ENCODE results near the gene PRKG1.
"Not testable (repeated sequence)": the region's sequence is repeated elsewhere in the genome, so short reads cannot be mapped to it uniquely, and the experiment has no call there.

Gene PRKG1

GRCh38 chr10:51724038-51724437, 649.8 kb downstream of the PRKG1 start:
- no peaks in the 10 kb centered on the region for H3K27me3 ChIP-seq (ENCODE audit: control insufficient read depth, insufficient read depth, low read length)
- H3K36me3 ChIP-seq (ENCODE audit: control insufficient read depth, insufficient read depth, low read length): no peaks in the 10 kb centered on the region
- H3K4me1 ChIP-seq (ENCODE audit: control insufficient read depth, insufficient read depth, low read length): no peaks in the 10 kb centered on the region
- no peak overlapping the region for H3K9ac ChIP-seq (ENCODE audit: low read length)
- no peak overlapping the region for H3K27ac ChIP-seq (ENCODE audit: low read depth, low read length)
- no peak overlapping the region for H3K4me3 ChIP-seq (ENCODE audit: low read length)

GRCh38 chr10:51729822-51730555, 655.7 kb downstream of the PRKG1 start:
- Histone ChIP-seq H3K27me3 (ENCODE audit: control insufficient read depth, insufficient read depth, low read length) (no peaks in the 10 kb centered on the region), H3K9ac (ENCODE audit: low read length) (no peak overlapping the region), H3K27ac (ENCODE audit: low read depth, low read length) (no peak overlapping the region), H3K36me3 (ENCODE audit: control insufficient read depth, insufficient read depth, low read length) (no peaks in the 10 kb centered on the region), H3K4me1 (ENCODE audit: control insufficient read depth, insufficient read depth, low read length) (no peaks in the 10 kb centered on the region), H3K4me3 (ENCODE audit: low read length) (no peak overlapping the region)

GRCh38 chr10:51733057-51733456, 658.8 kb downstream of the PRKG1 start:
- no peak overlapping the region for H3K27ac ChIP-seq (ENCODE audit: low read depth, low read length)
- H3K4me3 ChIP-seq (ENCODE audit: low read length): no peak overlapping the region

GRCh38 chr10:51743146-51743545, 668.9 kb downstream of the PRKG1 start:
- no peaks in the 10 kb centered on the region for H3K4me1 ChIP-seq (ENCODE audit: control insufficient read depth, insufficient read depth, low read length)
- no peaks in the 10 kb centered on the region for H3K36me3 ChIP-seq (ENCODE audit: control insufficient read depth, insufficient read depth, low read length)
- no peak overlapping the region for H3K27ac ChIP-seq (ENCODE audit: low read depth, low read length)
- no peaks in the 10 kb centered on the region for H3K27me3 ChIP-seq (ENCODE audit: control insufficient read depth, insufficient read depth, low read length)
- no peak overlapping the region for H3K4me3 ChIP-seq (ENCODE audit: low read length)
- H3K9ac ChIP-seq (ENCODE audit: low read length): no peak overlapping the region

More at GRCh38 chr10:51733057-51733456, 658.8 kb downstream of the PRKG1 start:
- H3K27me3 ChIP-seq (ENCODE audit: control insufficient read depth, insufficient read depth, low read length): no peaks in the 10 kb centered on the region
- H3K4me1 ChIP-seq (ENCODE audit: control insufficient read depth, insufficient read depth, low read length): no peaks in the 10 kb centered on the region
- H3K9ac ChIP-seq (ENCODE audit: low read length): no peak overlapping the region
- no peaks in the 10 kb centered on the region for H3K36me3 ChIP-seq (ENCODE audit: control insufficient read depth, insufficient read depth, low read length)

- H3K27me3 ChIP-seq (ENCODE audit: control insufficient read depth, insufficient read depth, low read length): no peaks in the 10 kb centered on the region
- H3K36me3 ChIP-seq (ENCODE audit: control insufficient read depth, insufficient read depth, low read length): no peaks in the 10 kb centered on the region
- H3K4me1 ChIP-seq (ENCODE audit: control insufficient read depth, insufficient read depth, low read length): no peaks in the 10 kb centered on the region
- no peak overlapping the region for H3K27ac ChIP-seq (ENCODE audit: low read depth, low read length)
- H3K4me3 ChIP-seq (ENCODE audit: low read length): no peak overlapping the region
- H3K9ac ChIP-seq (ENCODE audit: low read length): no peak overlapping the region
Measured at GRCh38 chr10:51744235-51745000, 670.1 kb downstream of the PRKG1 start.

GRCh38 chr10:51745397-51745796, 671.1 kb downstream of the PRKG1 start:
- Histone ChIP-seq H3K4me3 (ENCODE audit: low read length) (no peak overlapping the region), H3K4me1 (ENCODE audit: control insufficient read depth, insufficient read depth, low read length) (no peaks in the 10 kb centered on the region), H3K36me3 (ENCODE audit: control insufficient read depth, insufficient read depth, low read length) (no peaks in the 10 kb centered on the region), H3K9ac (ENCODE audit: low read length) (no peak overlapping the region), H3K27ac (ENCODE audit: low read depth, low read length) (no peak overlapping the region), H3K27me3 (ENCODE audit: control insufficient read depth, insufficient read depth, low read length) (no peaks in the 10 kb centered on the region)

- no peaks in the 10 kb centered on the region for H3K36me3 ChIP-seq (ENCODE audit: control insufficient read depth, insufficient read depth, low read length)
Measured at GRCh38 chr10:51747216-51747615, 672.9 kb downstream of the PRKG1 start.

GRCh38 chr10:51748959-51749358, 674.7 kb downstream of the PRKG1 start:
- Histone ChIP-seq H3K27me3 (ENCODE audit: control insufficient read depth, insufficient read depth, low read length) (no peaks in the 10 kb centered on the region), H3K4me3 (ENCODE audit: low read length) (no peak overlapping the region), H3K9ac (ENCODE audit: low read length) (no peak overlapping the region), H3K36me3 (ENCODE audit: control insufficient read depth, insufficient read depth, low read length) (no peaks in the 10 kb centered on the region), H3K4me1 (ENCODE audit: control insufficient read depth, insufficient read depth, low read length) (no peaks in the 10 kb centered on the region), H3K27ac (ENCODE audit: low read depth, low read length) (no peak overlapping the region)

More at GRCh38 chr10:51747216-51747615, 672.9 kb downstream of the PRKG1 start:
- no peak overlapping the region for H3K9ac ChIP-seq (ENCODE audit: low read length)
- no peaks in the 10 kb centered on the region for H3K4me1 ChIP-seq (ENCODE audit: control insufficient read depth, insufficient read depth, low read length)
- H3K4me3 ChIP-seq (ENCODE audit: low read length): no peak overlapping the region
- H3K27ac ChIP-seq (ENCODE audit: low read depth, low read length): no peak overlapping the region
- no peaks in the 10 kb centered on the region for H3K27me3 ChIP-seq (ENCODE audit: control insufficient read depth, insufficient read depth, low read length)

GRCh38 chr10:51758366-51758765, 684.1 kb downstream of the PRKG1 start:
- Histone ChIP-seq H3K4me1 (ENCODE audit: control insufficient read depth, insufficient read depth, low read length) (peaks cover 2% of the 10 kb centered on the region), H3K36me3 (ENCODE audit: control insufficient read depth, insufficient read depth, low read length) (no peaks in the 10 kb centered on the region), H3K4me3 (ENCODE audit: low read length) (no peak overlapping the region), H3K27me3 (ENCODE audit: control insufficient read depth, insufficient read depth, low read length) (no peaks in the 10 kb centered on the region), H3K27ac (ENCODE audit: low read depth, low read length) (no peak overlapping the region), H3K9ac (ENCODE audit: low read length) (no peak overlapping the region)

GRCh38 chr10:51758838-51759237, 684.6 kb downstream of the PRKG1 start:
- H3K4me3 ChIP-seq (ENCODE audit: low read length); H3K27ac ChIP-seq (ENCODE audit: low read depth, low read length); H3K9ac ChIP-seq (ENCODE audit: low read length); H3K36me3 ChIP-seq (ENCODE audit: control insufficient read depth, insufficient read depth, low read length); H3K27me3 ChIP-seq (ENCODE audit: control insufficient read depth, insufficient read depth, low read length); H3K4me1 ChIP-seq (ENCODE audit: control insufficient read depth, insufficient read depth, low read length): not testable (repeated sequence)

GRCh38 chr10:51759896-51760534, 685.7 kb downstream of the PRKG1 start:
- no peak overlapping the region for H3K27ac ChIP-seq (ENCODE audit: low read depth, low read length)
- peaks cover 2% of the 10 kb centered on the region for H3K4me1 ChIP-seq (ENCODE audit: control insufficient read depth, insufficient read depth, low read length)
- no peak overlapping the region for H3K4me3 ChIP-seq (ENCODE audit: low read length)

GRCh38 chr10:51760864-51761640, 686.8 kb downstream of the PRKG1 start:
- H3K27ac ChIP-seq (ENCODE audit: low read depth, low read length): no peak overlapping the region
- no peak overlapping the region for H3K4me3 ChIP-seq (ENCODE audit: low read length)
- no peaks in the 10 kb centered on the region for H3K36me3 ChIP-seq (ENCODE audit: control insufficient read depth, insufficient read depth, low read length)

More at GRCh38 chr10:51759896-51760534, 685.7 kb downstream of the PRKG1 start:
- no peaks in the 10 kb centered on the region for H3K36me3 ChIP-seq (ENCODE audit: control insufficient read depth, insufficient read depth, low read length)
- H3K9ac ChIP-seq (ENCODE audit: low read length): no peak overlapping the region
- H3K27me3 ChIP-seq (ENCODE audit: control insufficient read depth, insufficient read depth, low read length): no peaks in the 10 kb centered on the region

More at GRCh38 chr10:51760864-51761640, 686.8 kb downstream of the PRKG1 start:
- Histone ChIP-seq H3K9ac (ENCODE audit: low read length) (no peak overlapping the region), H3K27me3 (ENCODE audit: control insufficient read depth, insufficient read depth, low read length) (no peaks in the 10 kb centered on the region), H3K4me1 (ENCODE audit: control insufficient read depth, insufficient read depth, low read length) (no peaks in the 10 kb centered on the region)

Data from rectal smooth muscle tissue (tissue), 1 donor.